ENCODE results near the gene CENPV. TPM values are rescaled to one million over a fixed set of nuclear protein-coding genes. Genes with fewer than 3 reads are reported as not detected.

CENPV gene
- total and polyA plus RNA-seq, 2 of the 13 experiments (the other 11 are each of a cell fraction or from before 2014, with no cell fraction given) = 193 to 292 TPM

- 0 out of 2 replicates have a peak, but pooled peaks have one; percentile 68 for TF ChIP-seq ATF6 (CRISPR knock-in tag; conservative IDR thresholded peaks at IDR 0.05)
- peak; percentile 80 for TF ChIP-seq POGK (CRISPR knock-in tag; conservative IDR thresholded peaks at IDR 0.05)
- no peak for TF ChIP-seq ZBED4 (CRISPR knock-in tag; IDR thresholded peaks at IDR 0.05; ENCODE audit: borderline replicate concordance)
- peak; percentile 96; the same call in 1 of the 2 replicates for TF ChIP-seq RFXANK (CRISPR knock-in tag; IDR thresholded peaks at IDR 0.05)
- no peak for TF ChIP-seq ZNF567 (CRISPR knock-in tag; IDR thresholded peaks at IDR 0.05; ENCODE audit: borderline replicate concordance)
- no peak for TF ChIP-seq SP5 (CRISPR knock-in tag; IDR thresholded peaks at IDR 0.05; ENCODE audit: borderline replicate concordance, low read depth)
- TF ChIP-seq CCAR2 (optimal IDR thresholded peaks at IDR 0.05; ENCODE audit: low read depth, low read length) = peak; percentile 69
- TF ChIP-seq CEBPB (IDR thresholded peaks at IDR 0.05; ENCODE audit: borderline replicate concordance, low read depth, low read length) = peak; percentile 98
- peak; percentile 28; the same call in 1 of the 2 replicates for TF ChIP-seq SMC3 (IDR thresholded peaks at IDR 0.05; ENCODE audit: low read length)
- peak; percentile 81; the same call in 1 of the 2 replicates for TF ChIP-seq ZFP36L1 (CRISPR knock-in tag; IDR thresholded peaks at IDR 0.05)
- TF ChIP-seq ZNF207 (IDR thresholded peaks at IDR 0.05; ENCODE audit: borderline replicate concordance) = no peak
- TF ChIP-seq HDAC6 (IDR thresholded peaks at IDR 0.05; ENCODE audit: low read depth, low read length) = no peak
- TF ChIP-seq ZNF441 (CRISPR knock-in tag; IDR thresholded peaks at IDR 0.05; ENCODE audit: borderline replicate concordance) = peak; percentile 45; the same call in 1 of the 2 replicates
- no peak for TF ChIP-seq ZNF776 (CRISPR knock-in tag; IDR thresholded peaks at IDR 0.05)
- peak; percentile 89; the same call in 1 of the 2 replicates for TF ChIP-seq ZNF547 (CRISPR knock-in tag; IDR thresholded peaks at IDR 0.05)
- no peak; the same call in 1 of the 2 replicates for TF ChIP-seq RNF2 (conservative IDR thresholded peaks at IDR 0.05; ENCODE audit: low read depth)
- TF ChIP-seq HNF4A (CRISPR knock-in tag; IDR thresholded peaks at IDR 0.05) = no peak
- peak; percentile 96 for TF ChIP-seq ZNF430 (CRISPR knock-in tag; IDR thresholded peaks at IDR 0.05)
- no peak for TF ChIP-seq FLYWCH1 (CRISPR knock-in tag; IDR thresholded peaks at IDR 0.05)
- TF ChIP-seq HCFC1 (IDR thresholded peaks at IDR 0.05; ENCODE audit: low read depth, low read length) = peak; percentile 51; the same call in 1 of the 2 replicates
- peak; percentile 38; the same call in 1 of the 2 replicates for TF ChIP-seq JUNB (CRISPR knock-in tag; IDR thresholded peaks at IDR 0.05; ENCODE audit: borderline replicate concordance)
- peak; percentile 70 for TF ChIP-seq AGO2 (optimal IDR thresholded peaks at IDR 0.05; ENCODE audit: low read depth, low read length)
- peak; percentile 75; the same call in 1 of the 2 replicates for TF ChIP-seq ZNF891 (CRISPR knock-in tag; IDR thresholded peaks at IDR 0.05)
Measured at GRCh38 chr17:16380640-16381495, 27.6 kb upstream of the CENPV start, which contains the start of gene UBB (continued).

Measured in HepG2 (cell line).